Measurements from ENCODE around the gene PDSS2.

DNA sequence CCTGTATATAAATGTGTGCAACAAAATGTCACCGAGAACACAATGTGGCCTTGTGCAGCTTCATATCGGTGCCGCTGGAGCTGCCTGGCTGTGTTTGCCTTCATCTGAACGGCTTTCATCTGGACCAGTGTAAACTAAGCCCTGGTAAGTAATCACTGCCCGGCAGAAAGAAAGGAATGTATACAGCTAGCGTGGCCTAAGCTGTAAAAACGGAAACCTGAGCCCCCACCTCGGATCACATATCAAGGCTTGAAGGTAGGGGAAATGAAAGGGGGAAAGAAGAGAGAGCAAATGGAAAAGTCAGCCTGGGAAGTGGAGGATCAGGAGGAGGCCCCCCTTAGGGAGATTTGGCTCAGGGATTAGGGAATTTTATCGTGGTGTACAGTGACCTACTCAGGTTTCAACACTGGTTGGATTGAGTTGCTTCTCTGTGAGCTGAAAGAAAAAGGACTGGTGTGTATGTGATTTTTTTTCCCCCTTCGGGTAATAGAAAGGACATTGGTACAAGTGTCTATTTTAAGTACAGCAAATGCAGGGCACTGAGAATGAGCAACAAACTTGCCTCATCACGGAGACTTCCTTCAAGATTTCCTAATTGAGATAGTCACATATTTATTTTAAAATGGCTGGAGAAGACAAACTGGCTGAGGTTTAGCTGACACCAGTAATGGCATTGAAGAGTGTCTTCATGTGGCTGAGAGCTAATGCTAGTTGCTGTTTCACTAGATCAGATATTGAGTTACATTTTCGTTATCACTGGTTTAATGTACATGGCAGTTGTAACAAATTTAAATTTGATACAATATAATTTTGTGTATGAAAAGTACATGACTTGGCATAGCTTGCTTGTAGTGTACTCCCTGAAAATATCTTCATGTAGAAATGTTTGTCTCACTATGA, 34.0 kb upstream of the PDSS2 start:
- TF ChIP-seq, protein P1, sequence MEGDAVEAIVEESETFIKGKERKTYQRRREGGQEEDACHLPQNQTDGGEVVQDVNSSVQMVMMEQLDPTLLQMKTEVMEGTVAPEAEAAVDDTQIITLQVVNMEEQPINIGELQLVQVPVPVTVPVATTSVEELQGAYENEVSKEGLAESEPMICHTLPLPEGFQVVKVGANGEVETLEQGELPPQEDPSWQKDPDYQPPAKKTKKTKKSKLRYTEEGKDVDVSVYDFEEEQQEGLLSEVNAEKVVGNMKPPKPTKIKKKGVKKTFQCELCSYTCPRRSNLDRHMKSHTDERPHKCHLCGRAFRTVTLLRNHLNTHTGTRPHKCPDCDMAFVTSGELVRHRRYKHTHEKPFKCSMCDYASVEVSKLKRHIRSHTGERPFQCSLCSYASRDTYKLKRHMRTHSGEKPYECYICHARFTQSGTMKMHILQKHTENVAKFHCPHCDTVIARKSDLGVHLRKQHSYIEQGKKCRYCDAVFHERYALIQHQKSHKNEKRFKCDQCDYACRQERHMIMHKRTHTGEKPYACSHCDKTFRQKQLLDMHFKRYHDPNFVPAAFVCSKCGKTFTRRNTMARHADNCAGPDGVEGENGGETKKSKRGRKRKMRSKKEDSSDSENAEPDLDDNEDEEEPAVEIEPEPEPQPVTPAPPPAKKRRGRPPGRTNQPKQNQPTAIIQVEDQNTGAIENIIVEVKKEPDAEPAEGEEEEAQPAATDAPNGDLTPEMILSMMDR (IDR thresholded peaks at IDR 0.05) = no peak
- TF ChIP-seq POLR2A (IDR thresholded peaks at IDR 0.05) = no peak
